ENCODE data around the gene CLDN9.

- TF ChIP-seq CTCF (IDR thresholded peaks at IDR 0.05; ENCODE audit: low read length): no peak
- no peak for TF ChIP-seq EZH2 (optimal IDR thresholded peaks at IDR 0.05; ENCODE audit: low read depth, low read length)
Measured at GRCh38 chr16:3004319-3004718, 8.4 kb upstream of the CLDN9 start.

All from MM.1S (cell line).